Neural cell (in vitro differentiated cells): ENCODE data around the gene EBPL. TPM values are rescaled to one million over a fixed set of nuclear protein-coding genes. Genes with fewer than 3 reads are reported as not detected.
A peak's percentile ranks its signal among the peaks of the same experiment; 100 is the strongest.

ENCODE experiments used
- H2AFZ ChIP-seq: fragments of 200-600, 300-800 bp; sonication (generic), shearing (Covaris generic); 2 replicates; pipeline ENCODE4 v1.6.0; 2014; ENCODE audit warnings: low read depth, mild to moderate bottlenecking, antibody characterized with exemption, low read length, moderate library complexity
- H3F3A ChIP-seq: fragments of 200-600 bp; shearing (Covaris generic); 2 replicates; pipeline ENCODE4 v1.6.1; 2016; ENCODE audit warnings: mild to moderate bottlenecking, moderate library complexity, mixed read lengths, antibody characterized with exemption, low read length; ENCODE audit not compliant: insufficient read depth, poor library complexity, severe bottlenecking
- H3K27ac ChIP-seq: fragments of 200-600, 300-800 bp; sonication (generic), shearing (Covaris generic); 2 replicates; pipeline ENCODE4 v1.5.1; 2014; ENCODE audit warnings: mild to moderate bottlenecking, low read length, moderate library complexity
- H3K27me3 ChIP-seq: fragments of 300-800, 200-600 bp; sonication (generic), shearing (Covaris generic); 2 replicates; pipeline ENCODE4 v1.6.0; 2014; ENCODE audit warnings: mild to moderate bottlenecking, low read depth, low read length, moderate library complexity; ENCODE audit not compliant: insufficient read depth
- H3K36me3 ChIP-seq: fragments of 300-800, 200-600 bp; sonication (generic), shearing (Covaris generic); 2 replicates; pipeline ENCODE4 v1.5.1; 2014; ENCODE audit warnings: mild to moderate bottlenecking, antibody characterized with exemption, low read length, moderate library complexity; ENCODE audit not compliant: insufficient read depth
- H3K4me2 ChIP-seq: fragments of 300-800, 200-600 bp; sonication (generic), shearing (Covaris generic); 2 replicates; pipeline ENCODE4 v1.6.0; 2014; ENCODE audit warnings: mild to moderate bottlenecking, low read length
- H3K4me3 ChIP-seq: fragments of 300-800, 200-600 bp; sonication (generic), shearing (Covaris generic); 2 replicates; pipeline ENCODE4 v1.5.1; 2014; ENCODE audit warnings: mild to moderate bottlenecking, low read length, moderate library complexity
- H3K79me2 ChIP-seq: fragments of 200-600 bp; shearing (Covaris generic); replicated peaks from 2 replicates; pipeline ENCODE4 v1.6.0; 2014; ENCODE audit warnings: mild to moderate bottlenecking, low read length, moderate library complexity; ENCODE audit not compliant: insufficient read depth
- H3K9ac ChIP-seq: fragments of 300-800, 200-600 bp; sonication (generic), shearing (Covaris generic); 2 replicates; pipeline ENCODE4 v1.6.1; 2016; ENCODE audit warnings: mild to moderate bottlenecking, low read length, mixed read lengths
- H3K9me2 ChIP-seq: fragments of 200-600 bp; shearing (Covaris generic); 2 replicates; pipeline ENCODE4 v1.6.1; 2016; ENCODE audit warnings: mild to moderate bottlenecking, low read length, mixed read lengths; ENCODE audit not compliant: insufficient read depth
- H3K9me3 ChIP-seq: fragments of 200-600, 300-800 bp; sonication (generic), shearing (Covaris generic); 2 replicates; pipeline ENCODE4 v1.6.1; 2016; ENCODE audit warnings: mild to moderate bottlenecking, mixed run types, low read length, moderate library complexity, mixed read lengths
- H4K20me1 ChIP-seq: fragments of 200-600 bp; shearing (Covaris generic); 2 replicates; pipeline ENCODE4 v1.6.1; 2016; ENCODE audit warnings: mild to moderate bottlenecking, mixed run types; ENCODE audit not compliant: insufficient read depth
- CTCF ChIP-seq: fragments of 450-650 bp; IDR thresholded peaks from 2 replicates; pipeline ENCODE4 v1.5.1; 2014; ENCODE audit warnings: antibody characterized with exemption, mild to moderate bottlenecking, moderate library complexity; ENCODE audit not compliant: poor library complexity, severe bottlenecking
- EP300 ChIP-seq: fragments of 450-650 bp; conservative IDR thresholded peaks from 2 replicates; pipeline ENCODE4 v1.6.1; 2014; ENCODE audit warnings: antibody characterized with exemption, mild to moderate bottlenecking, moderate library complexity; ENCODE audit not compliant: poor library complexity, severe bottlenecking
- EZH2 ChIP-seq: fragments of 200-600, 300-800 bp; shearing (Covaris generic), sonication (generic); IDR thresholded peaks from 2 replicates; pipeline ENCODE4 v1.6.1; 2014; ENCODE audit warnings: antibody characterized with exemption, low read length, borderline replicate concordance, mild to moderate bottlenecking; ENCODE audit not compliant: insufficient read depth, poor library complexity, severe bottlenecking
- MXI1 ChIP-seq: fragments of 450-650 bp; conservative IDR thresholded peaks from 2 replicates; pipeline ENCODE4 v1.6.1; 2014; ENCODE audit warnings: antibody characterized with exemption, mild to moderate bottlenecking; ENCODE audit not compliant: poor library complexity, severe bottlenecking
- POLR2AphosphoS5 ChIP-seq: IDR thresholded peaks from 2 replicates; pipeline ENCODE4 v1.6.1; 2012
- RAD21 ChIP-seq: fragments of 450-650 bp; conservative IDR thresholded peaks from 2 replicates; pipeline ENCODE4 v1.6.1; 2014; ENCODE audit warnings: antibody characterized with exemption, mild to moderate bottlenecking, moderate library complexity
- REST ChIP-seq: IDR thresholded peaks from 2 replicates; pipeline ENCODE4 v1.6.1; 2012; ENCODE audit warnings: borderline replicate concordance
- SMC3 ChIP-seq: fragments of 450-650 bp; conservative IDR thresholded peaks from 2 replicates; pipeline ENCODE4 v1.6.1; 2014; ENCODE audit warnings: antibody characterized with exemption, mild to moderate bottlenecking, moderate library complexity; ENCODE audit not compliant: poor library complexity
- TAF1 ChIP-seq: IDR thresholded peaks from 2 replicates; pipeline ENCODE4 v1.6.1; 2012; ENCODE audit warnings: low read depth
- polyA plus RNA-seq: library from polyadenylated mRNA; depleted of rRNA; stranded (reverse); fragments of >200 nt; gene quantifications from 2 replicates; pipeline ENCODE4 v1.2.3, GENCODE V29; 2014

EBPL gene
- polyA plus RNA-seq, 1 donor from 2014 or later, result 41.2 TPM

- no peaks in the 10 kb centered on the region for H3F3A ChIP-seq
- H3K4me2 ChIP-seq, result no peak overlapping the region
- no peak overlapping the region for H3K27ac ChIP-seq
- H3K36me3 ChIP-seq, result no peaks in the 10 kb centered on the region
- no peaks in the 10 kb centered on the region for H3K9me2 ChIP-seq
- TF ChIP-seq MXI1 (no peak), EP300 (no peak), SMC3 (no peak)
- no peaks in the 10 kb centered on the region for H3K27me3 ChIP-seq
- no peak overlapping the region for H3K9ac ChIP-seq
- H4K20me1 ChIP-seq, result no peaks in the 10 kb centered on the region
- H3K4me3 ChIP-seq, result no peak overlapping the region
- H3K79me2 ChIP-seq, result no peaks in the 10 kb centered on the region
- no peak overlapping the region for H2AFZ ChIP-seq
- H3K9me3 ChIP-seq, result no peaks in the 10 kb centered on the region
Observed at GRCh38 chr13:49653478-49653877, 37.8 kb downstream of the EBPL start.

- peak; percentile 40 for TF ChIP-seq RAD21
- TF ChIP-seq SMC3, result peak; percentile 45
- peak; percentile 50 for TF ChIP-seq CTCF
- TF ChIP-seq MXI1, result no peak
- no peaks in the 10 kb centered on the region for H3K9me3 ChIP-seq
- no peaks in the 10 kb centered on the region for H3K9me2 ChIP-seq
- H3K27me3 ChIP-seq, result no peaks in the 10 kb centered on the region
- no peak overlapping the region for H3K27ac ChIP-seq
- no peak overlapping the region for H3K4me3 ChIP-seq
- H3F3A ChIP-seq, result no peaks in the 10 kb centered on the region
- H3K9ac ChIP-seq, result no peak overlapping the region
- H2AFZ ChIP-seq, result no peak overlapping the region
- H3K4me2 ChIP-seq, result no peak overlapping the region
- H3K36me3 ChIP-seq, result no peaks in the 10 kb centered on the region
- no peaks in the 10 kb centered on the region for H4K20me1 ChIP-seq
- H3K79me2 ChIP-seq, result no peaks in the 10 kb centered on the region
Observed at GRCh38 chr13:49652355-49653305, 38.7 kb downstream of the EBPL start.

- H3F3A ChIP-seq, result no peaks in the 10 kb centered on the region
- H3K79me2 ChIP-seq, result no peaks in the 10 kb centered on the region
- no peaks in the 10 kb centered on the region for H3K27me3 ChIP-seq
- H3K9me3 ChIP-seq, result no peaks in the 10 kb centered on the region
- no peak overlapping the region for H3K27ac ChIP-seq
- no peak overlapping the region for H3K9ac ChIP-seq
- no peak overlapping the region for H3K4me3 ChIP-seq
- TF ChIP-seq EZH2 (no peak), POLR2AphosphoS5 (no peak), RAD21 (no peak), EP300 (no peak), SMC3 (no peak), REST (no peak), MXI1 (no peak), TAF1 (no peak), CTCF (no peak)
- no peak overlapping the region for H3K4me2 ChIP-seq
- H3K36me3 ChIP-seq, result no peaks in the 10 kb centered on the region
- H3K9me2 ChIP-seq, result no peaks in the 10 kb centered on the region
- no peak overlapping the region for H2AFZ ChIP-seq
- H4K20me1 ChIP-seq, result no peaks in the 10 kb centered on the region
Observed at GRCh38 chr13:49651570-49652354, 39.5 kb downstream of the EBPL start.
